Neural cell (in vitro differentiated cells): Measurements from ENCODE around the gene PAAF1.

Experiments
- CTCF ChIP-seq: fragments of 450-650 bp; IDR thresholded peaks from 2 replicates; pipeline ENCODE4 v1.5.1; 2014; ENCODE audit warnings: antibody characterized with exemption, mild to moderate bottlenecking, moderate library complexity; ENCODE audit not compliant: poor library complexity, severe bottlenecking
- EP300 ChIP-seq: fragments of 450-650 bp; conservative IDR thresholded peaks from 2 replicates; pipeline ENCODE4 v1.6.1; 2014; ENCODE audit warnings: antibody characterized with exemption, mild to moderate bottlenecking, moderate library complexity; ENCODE audit not compliant: poor library complexity, severe bottlenecking
- EZH2 ChIP-seq: fragments of 200-600, 300-800 bp; shearing (Covaris generic), sonication (generic); IDR thresholded peaks from 2 replicates; pipeline ENCODE4 v1.6.1; 2014; ENCODE audit warnings: antibody characterized with exemption, low read length, borderline replicate concordance, mild to moderate bottlenecking; ENCODE audit not compliant: insufficient read depth, poor library complexity, severe bottlenecking
- MXI1 ChIP-seq: fragments of 450-650 bp; conservative IDR thresholded peaks from 2 replicates; pipeline ENCODE4 v1.6.1; 2014; ENCODE audit warnings: antibody characterized with exemption, mild to moderate bottlenecking; ENCODE audit not compliant: poor library complexity, severe bottlenecking
- POLR2AphosphoS5 ChIP-seq: IDR thresholded peaks from 2 replicates; pipeline ENCODE4 v1.6.1; 2012
- RAD21 ChIP-seq: fragments of 450-650 bp; conservative IDR thresholded peaks from 2 replicates; pipeline ENCODE4 v1.6.1; 2014; ENCODE audit warnings: antibody characterized with exemption, mild to moderate bottlenecking, moderate library complexity
- SMC3 ChIP-seq: fragments of 450-650 bp; conservative IDR thresholded peaks from 2 replicates; pipeline ENCODE4 v1.6.1; 2014; ENCODE audit warnings: antibody characterized with exemption, mild to moderate bottlenecking, moderate library complexity; ENCODE audit not compliant: poor library complexity
- TAF1 ChIP-seq: IDR thresholded peaks from 2 replicates; pipeline ENCODE4 v1.6.1; 2012; ENCODE audit warnings: low read depth
- TF ChIP-seq, protein P1 (sequence below): IDR thresholded peaks from 2 replicates; pipeline ENCODE4 v1.6.1; 2012; ENCODE audit warnings: borderline replicate concordance

DNA sequence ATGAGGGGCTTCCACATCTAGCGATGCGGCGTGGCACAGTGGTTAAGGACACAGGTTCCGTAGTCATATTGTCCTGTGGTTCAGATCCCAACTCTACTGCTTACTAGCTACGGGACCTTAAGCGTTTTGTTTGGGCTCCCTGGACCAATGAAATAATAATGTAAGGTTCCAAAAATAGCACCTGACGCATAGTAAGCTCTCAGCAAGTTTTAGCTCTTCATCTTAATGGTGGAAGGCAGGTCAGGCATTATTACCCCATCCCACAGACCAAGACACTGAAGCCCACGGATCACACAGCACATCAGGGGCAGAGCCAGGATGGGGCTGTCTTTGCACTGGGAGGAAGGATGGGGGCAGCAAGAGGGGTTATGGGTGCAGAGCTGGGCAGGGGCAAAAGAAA is 87.1 kb downstream of the PAAF1 start:
- TF ChIP-seq RAD21 (no peak), CTCF (no peak), SMC3 (no peak), TAF1 (no peak), POLR2AphosphoS5 (no peak), EZH2 (no peak), EP300 (no peak), MXI1 (no peak)
- TF ChIP-seq, protein P1, sequence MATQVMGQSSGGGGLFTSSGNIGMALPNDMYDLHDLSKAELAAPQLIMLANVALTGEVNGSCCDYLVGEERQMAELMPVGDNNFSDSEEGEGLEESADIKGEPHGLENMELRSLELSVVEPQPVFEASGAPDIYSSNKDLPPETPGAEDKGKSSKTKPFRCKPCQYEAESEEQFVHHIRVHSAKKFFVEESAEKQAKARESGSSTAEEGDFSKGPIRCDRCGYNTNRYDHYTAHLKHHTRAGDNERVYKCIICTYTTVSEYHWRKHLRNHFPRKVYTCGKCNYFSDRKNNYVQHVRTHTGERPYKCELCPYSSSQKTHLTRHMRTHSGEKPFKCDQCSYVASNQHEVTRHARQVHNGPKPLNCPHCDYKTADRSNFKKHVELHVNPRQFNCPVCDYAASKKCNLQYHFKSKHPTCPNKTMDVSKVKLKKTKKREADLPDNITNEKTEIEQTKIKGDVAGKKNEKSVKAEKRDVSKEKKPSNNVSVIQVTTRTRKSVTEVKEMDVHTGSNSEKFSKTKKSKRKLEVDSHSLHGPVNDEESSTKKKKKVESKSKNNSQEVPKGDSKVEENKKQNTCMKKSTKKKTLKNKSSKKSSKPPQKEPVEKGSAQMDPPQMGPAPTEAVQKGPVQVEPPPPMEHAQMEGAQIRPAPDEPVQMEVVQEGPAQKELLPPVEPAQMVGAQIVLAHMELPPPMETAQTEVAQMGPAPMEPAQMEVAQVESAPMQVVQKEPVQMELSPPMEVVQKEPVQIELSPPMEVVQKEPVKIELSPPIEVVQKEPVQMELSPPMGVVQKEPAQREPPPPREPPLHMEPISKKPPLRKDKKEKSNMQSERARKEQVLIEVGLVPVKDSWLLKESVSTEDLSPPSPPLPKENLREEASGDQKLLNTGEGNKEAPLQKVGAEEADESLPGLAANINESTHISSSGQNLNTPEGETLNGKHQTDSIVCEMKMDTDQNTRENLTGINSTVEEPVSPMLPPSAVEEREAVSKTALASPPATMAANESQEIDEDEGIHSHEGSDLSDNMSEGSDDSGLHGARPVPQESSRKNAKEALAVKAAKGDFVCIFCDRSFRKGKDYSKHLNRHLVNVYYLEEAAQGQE, result no peak
